H1 (cell line): Measurements from ENCODE around the gene FAHD1. TPM values are rescaled to one million over a fixed set of nuclear protein-coding genes. Genes with fewer than 3 reads are reported as not detected.

Experiments used
- CTCF ChIA-PET: fragments of 300-600 bp; sonication (Branson Sonifier 250); formaldehyde crosslinking; loops from one replicate; lab custom pipeline; 2021; ENCODE audit not compliant: partially characterized antibody; lab: Charles Lee
- POLR2A ChIA-PET: fragments of 300-600 bp; sonication (Branson Sonifier 250); formaldehyde crosslinking; loops from one replicate; lab custom pipeline; 2021; ENCODE audit warnings: inconsistent platforms; ENCODE audit not compliant: partially characterized antibody; lab: Charles Lee
- DNase-seq, 2 experiments: peaks; one replicate each; pipeline versions ENCODE4 v3.0.0 to v3.0.0-alpha.2; 2010 to 2022; ENCODE audit warnings: low spot score in 2 of 2, low read depth in 1 of 2, mixed read lengths in 1 of 2
- FAIRE-seq: peaks from 2 replicates; lab custom pipeline; 2011; peaks lifted over from hg19 to GRCh38; lab: Jason Lieb, UNC
- H2AFZ ChIP-seq: 2 replicates; pipeline ENCODE4 v1.8.1; 2012; ENCODE audit warnings: low read length, inconsistent platforms
- H2AK5ac ChIP-seq: 2 replicates; pipeline ENCODE4 v1.6.1; 2013; ENCODE audit warnings: low read depth, low read length
- H2BK120ac ChIP-seq: replicated peaks from 2 replicates; pipeline ENCODE3; 2013; ENCODE audit warnings: low read depth, low read length, inconsistent platforms
- H2BK12ac ChIP-seq: 2 replicates; pipeline ENCODE4 v1.6.1; 2013; ENCODE audit warnings: low read depth, low read length
- H2BK15ac ChIP-seq: 2 replicates; pipeline ENCODE4 v1.6.1; 2013; ENCODE audit warnings: low read length
- H2BK20ac ChIP-seq: 2 replicates; pipeline ENCODE4 v1.6.1; 2013; ENCODE audit warnings: low read length
- H2BK5ac ChIP-seq: 2 replicates; pipeline ENCODE4 v1.6.1; 2013; ENCODE audit warnings: low read depth, low read length
- H3K14ac ChIP-seq: 2 replicates; pipeline ENCODE4 v1.6.1; 2013; ENCODE audit warnings: inconsistent platforms; ENCODE audit not compliant: insufficient read length
- H3K18ac ChIP-seq: 2 replicates; pipeline ENCODE4 v1.6.1; 2013; ENCODE audit warnings: low read length; ENCODE audit errors: extremely low read depth
- H3K23ac ChIP-seq: 2 replicates; pipeline ENCODE4 v1.6.1; 2013; ENCODE audit warnings: inconsistent platforms; ENCODE audit not compliant: insufficient read length
- H3K23me2 ChIP-seq: 2 replicates; pipeline ENCODE4 v1.6.1; 2013; ENCODE audit warnings: low read depth, low read length
- H3K27ac ChIP-seq: 2 replicates; pipeline ENCODE4 v1.6.1; 2011; ENCODE audit warnings: low read depth, low read length, inconsistent platforms
- H3K27me3 ChIP-seq, 4 experiments: replicated peaks in 1 of 4; 1 replicate in 1 of 4; 2 replicates in 3 of 4; pipeline versions ENCODE4 v1.6.1 to v1.8.1; 2011 to 2013; ENCODE audit warnings: low read length in 3 of 4, mild to moderate bottlenecking in 3 of 4, inconsistent platforms in 2 of 4, mixed read lengths in 2 of 4, moderate library complexity in 1 of 4; ENCODE audit not compliant: control insufficient read depth in 3 of 4, insufficient read depth in 3 of 4; ENCODE audit errors: extremely low read depth in 1 of 4
- H3K36me3 ChIP-seq, 4 experiments: 2 replicates each; pipeline versions ENCODE4 v1.6.1 to v1.8.1; 2011 to 2013; ENCODE audit warnings: mild to moderate bottlenecking in 4 of 4, low read length in 3 of 4, moderate library complexity in 2 of 4, control low read depth in 1 of 4, inconsistent platforms in 1 of 4; ENCODE audit not compliant: insufficient read depth in 4 of 4, control insufficient read depth in 2 of 4
- H3K4ac ChIP-seq: replicated peaks from 2 replicates; pipeline ENCODE3; 2013; ENCODE audit warnings: low read length, low read depth, mixed read lengths, inconsistent platforms; ENCODE audit not compliant: insufficient read length
- H3K4me1 ChIP-seq, 4 experiments: replicated peaks in 1 of 4; 1 replicate in 1 of 4; 2 replicates in 3 of 4; pipeline versions ENCODE4 v1.6.1 to v1.8.1; 2011 to 2013; ENCODE audit warnings: low read length in 3 of 4, inconsistent platforms in 2 of 4, mixed read lengths in 1 of 4; ENCODE audit not compliant: insufficient read depth in 4 of 4, control insufficient read depth in 3 of 4
- H3K4me2 ChIP-seq, 2 experiments: 2 replicates each; pipeline versions ENCODE4 v1.6.1 to v1.8.1; 2011 to 2013; ENCODE audit warnings: low read depth in 2 of 2, low read length in 2 of 2, control low read depth in 1 of 2, inconsistent platforms in 1 of 2, mild to moderate bottlenecking in 1 of 2; ENCODE audit not compliant: insufficient read depth in 1 of 2
- H3K4me3 ChIP-seq, 4 experiments: fragments of 200-600, 300-600 bp in 1 of 4; sonication (generic), shearing (Covaris generic), sonication (Bioruptor Twin) in 1 of 4; 2 replicates each; pipeline versions ENCODE4 v1.5.1 to v1.8.1; 2011 to 2016; ENCODE audit warnings: low read length in 4 of 4, low read depth in 3 of 4, control low read depth in 2 of 4, inconsistent platforms in 2 of 4, mild to moderate bottlenecking in 2 of 4, mixed read lengths in 1 of 4, moderate library complexity in 1 of 4; ENCODE audit not compliant: insufficient read depth in 2 of 4; ENCODE audit errors: extremely low read depth in 1 of 4
- H3K56ac ChIP-seq: replicated peaks from 2 replicates; pipeline ENCODE3; 2013; ENCODE audit warnings: low read depth, mild to moderate bottlenecking, mixed read lengths, low read length, inconsistent platforms; ENCODE audit not compliant: insufficient read length
- H3K79me1 ChIP-seq: 2 replicates; pipeline ENCODE4 v1.6.1; 2013; ENCODE audit warnings: low read depth, low read length, control low read depth
- H3K79me2 ChIP-seq, 2 experiments: 2 replicates each; pipeline versions ENCODE4 v1.6.1 to v1.8.1; 2012 to 2013; ENCODE audit warnings: low read length in 2 of 2, mild to moderate bottlenecking in 2 of 2, inconsistent platforms in 1 of 2; ENCODE audit not compliant: insufficient read depth in 2 of 2, control insufficient read depth in 1 of 2
- H3K9ac ChIP-seq, 4 experiments: replicated peaks in 1 of 4; 1 replicate in 1 of 4; 2 replicates in 3 of 4; pipeline versions ENCODE4 v1.6.1 to v1.8.1; 2011 to 2013; ENCODE audit warnings: low read depth in 3 of 4, low read length in 3 of 4, control low read depth in 2 of 4, mild to moderate bottlenecking in 2 of 4, moderate library complexity in 2 of 4, inconsistent platforms in 1 of 4; ENCODE audit errors: extremely low read depth in 1 of 4
- H3K9me3 ChIP-seq, 2 experiments: 2 replicates each; pipeline versions ENCODE4 v1.6.1 to v1.8.1; 2012 to 2013; ENCODE audit warnings: mild to moderate bottlenecking in 2 of 2, moderate library complexity in 2 of 2, control low read depth in 1 of 2, inconsistent platforms in 1 of 2, low read depth in 1 of 2, low read length in 1 of 2, mixed read lengths in 1 of 2; ENCODE audit not compliant: insufficient read depth in 2 of 2
- H4K20me1 ChIP-seq, 2 experiments: replicated peaks in 1 of 2; 2 replicates each; pipeline versions ENCODE3 to v1.8.1; 2011 to 2013; ENCODE audit warnings: inconsistent platforms in 2 of 2, low read length in 2 of 2, mild to moderate bottlenecking in 1 of 2; ENCODE audit not compliant: insufficient read depth in 2 of 2, control insufficient read depth in 1 of 2
- H4K5ac ChIP-seq: 2 replicates; pipeline ENCODE4 v1.6.1; 2013; ENCODE audit warnings: low read length, low read depth, mixed read lengths, inconsistent platforms; ENCODE audit not compliant: insufficient read length
- H4K8ac ChIP-seq: 2 replicates; pipeline ENCODE4 v1.8.0; 2013; ENCODE audit warnings: mild to moderate bottlenecking, moderate library complexity, low read length, inconsistent platforms; ENCODE audit not compliant: insufficient read depth; ENCODE audit errors: extremely low read depth
- H4K91ac ChIP-seq: replicated peaks from 2 replicates; pipeline ENCODE3; 2013; ENCODE audit warnings: low read length, mixed read lengths, inconsistent platforms; ENCODE audit not compliant: insufficient read length
- CHD1 ChIP-seq: IDR thresholded peaks from 2 replicates; pipeline ENCODE4 v1.6.1; 2012; ENCODE audit warnings: low read depth, low read length, improper control_type of control experiment
- EGR1 ChIP-seq: IDR thresholded peaks from 2 replicates; pipeline ENCODE4 v1.6.1; 2011; ENCODE audit warnings: low read depth, low read length, borderline replicate concordance
- WGBS, 2 experiments: shearing (Covaris generic) in 1 of 2; methylation state at CpG; one replicate each; pipeline versions ENCODE4 v1.1.6 to v1.1.7; 2013 to 2015; ENCODE audit warnings: low lambda C conversion rate in 2 of 2, mixed read lengths in 2 of 2, inconsistent platforms in 1 of 2, low coverage in 1 of 2, missing lambda C conversion rate in 1 of 2; ENCODE audit not compliant: insufficient replicate concordance in 2 of 2, insufficient coverage in 1 of 2, insufficient read length in 1 of 2; ENCODE audit errors: extremely low coverage in 1 of 2, missing lambda C conversion rate in 1 of 2; 5-methylcytosine and 5-hydroxymethylcytosine counted together
- polyA plus RNA-seq, 7 experiments: library from polyadenylated mRNA; depleted of rRNA in 3 of 7; stranded (reverse) in 5 of 7; unstranded in 2 of 7; fragments of >200 nt in 5 of 7; fragments of 200-250 nt in 2 of 7; gene quantifications; 1 replicate in 5 of 7; 2 replicates in 1 of 7; 4 replicates in 1 of 7; pipeline versions ENCODE4 v1.2.1 to v1.2.3, GENCODE V29; 2011 to 2013; ENCODE audit warnings: missing spikeins in 2 of 7, mixed read lengths in 2 of 7
- total RNA-seq: library from RNA; stranded (reverse); fragmentation: NEBNext Ultra II Directional; extraction: Animal tissue kit (Norgen Biotek cat#: 25700); gene quantifications from 2 replicates; pipeline ENCODE4 v1.2.1, GENCODE V29; 2021

The FAHD1 gene
- total and polyA plus RNA-seq, 2 of the 8 experiments (the other 6 are each of a cell fraction or from before 2014, with no cell fraction given) = 20.4 to 31.9 TPM

GRCh38 chr16:1825381-1825863 is 1.6 kb upstream of the FAHD1 start:
- peaks cover 2 to 12% of the 10 kb centered on the region in 2 experiments for H4K20me1 ChIP-seq
- H3K18ac ChIP-seq = no peak overlapping the region
- WGBS, 2 experiments = 90% methylated on average over 15 of the region's 15 CpGs; no CpG with 5 or more reads in 1 of the 2 experiments
- peaks cover 0 to 10% (median 3%) of the 10 kb centered on the region in 4 experiments; a peak in 5 of 7 replicates for H3K4me1 ChIP-seq
- no peak overlapping the region for H2BK15ac ChIP-seq
- no peak overlapping the region for H4K91ac ChIP-seq
- FAIRE-seq (no peak), DNase-seq (no peak)
- peak overlapping the region; percentile 70 to 98 for H3K4me2 ChIP-seq
- H3K36me3 ChIP-seq = no peaks in the 10 kb centered on the region; a peak in 1 of 8 replicates
- H3K9ac ChIP-seq = no peak overlapping the region; a peak in 1 of 7 replicates
- peaks cover 10% of the 10 kb centered on the region for H3K79me1 ChIP-seq
- H3K23ac ChIP-seq = no peak overlapping the region
- H3K4me3 ChIP-seq = peak overlapping the region; percentile 43 to 86 (median 66); a peak in 7 of 8 replicates
- H4K5ac ChIP-seq = no peak overlapping the region
- CTCF ChIA-PET = interaction anchor here (2.1 to 2.9 kb wide), 2 partner anchors 11 to 43 kb away, joined by 10 to 14 read pairs; partner anchors contain the start of genes NUBP2 and SPSB3
- no peak overlapping the region for H2AK5ac ChIP-seq
- H3K9me3 ChIP-seq = no peaks in the 10 kb centered on the region
- no peak for TF ChIP-seq EGR1
- TF ChIP-seq CHD1 = no peak
- peaks cover 0 to 5% (median 0%) of the 10 kb centered on the region in 4 experiments; a peak in 4 of 7 replicates for H3K27me3 ChIP-seq
- H2BK20ac ChIP-seq = no peak overlapping the region
- H2BK5ac ChIP-seq = no peak overlapping the region
- H4K8ac ChIP-seq = no peak overlapping the region
- no peak overlapping the region for H3K56ac ChIP-seq
- no peak overlapping the region for H2AFZ ChIP-seq
- peaks cover 3% of the 10 kb centered on the region; the same call in 1 of the 2 replicates for H3K23me2 ChIP-seq
- H3K27ac ChIP-seq = no peak overlapping the region
- H2BK12ac ChIP-seq = no peak overlapping the region
- no peak overlapping the region for H3K4ac ChIP-seq
- H2BK120ac ChIP-seq = no peak overlapping the region
- H3K79me2 ChIP-seq = peaks cover 0 to 20% of the 10 kb centered on the region in 2 experiments; a peak in 2 of 4 replicates
- POLR2A ChIA-PET = interaction anchor here (1.3 to 1.6 kb wide), 2 partner anchors 44 to 137 kb away, joined by 3 read pairs; no protein-coding TSS in a partner anchor
- H3K14ac ChIP-seq = no peak overlapping the region
